Natural killer cell (primary cell): ENCODE data around the gene KRTAP10-6. TPM values are rescaled to one million over a fixed set of nuclear protein-coding genes. Genes with fewer than 3 reads are reported as not detected.

ENCODE experiments used
- ATAC-seq, 3 donors: fragments of 150-1000 bp in 2 of 3; fragments of 200-7000 bp in 1 of 3; cut with Tn5 transposase; 1 replicate in 1 of 3; 2 replicates in 2 of 3; pipeline ENCODE4 v1.10.0; 2021; ENCODE audit warnings: mild to moderate bottlenecking in 2 of 3, moderate library complexity in 2 of 3
- DNase-seq, 2 donors: peaks; one replicate each; pipeline versions ENCODE4 v3.0.0 to v3.0.0-alpha.2; 2013 to 2021; ENCODE audit warnings: mixed read lengths in 1 of 2
- H3K27ac ChIP-seq: one replicate; pipeline ENCODE4 v1.5.1; 2013; ENCODE audit warnings: mild to moderate bottlenecking, low read length
- H3K27me3 ChIP-seq: one replicate; pipeline ENCODE4 v1.6.1; 2013; ENCODE audit warnings: low read length; ENCODE audit not compliant: control insufficient read depth, insufficient read depth
- H3K36me3 ChIP-seq: one replicate; pipeline ENCODE4 v1.6.1; 2013; ENCODE audit warnings: low read length; ENCODE audit not compliant: control insufficient read depth, insufficient read depth
- H3K4me1 ChIP-seq: one replicate; pipeline ENCODE4 v1.6.1; 2013; ENCODE audit warnings: low read length; ENCODE audit not compliant: control insufficient read depth, insufficient read depth
- H3K4me3 ChIP-seq: one replicate; pipeline ENCODE4 v1.5.1; 2013; ENCODE audit warnings: low read length
- H3K9me3 ChIP-seq: one replicate; pipeline ENCODE4 v1.6.1; 2013; ENCODE audit warnings: low read length; ENCODE audit not compliant: control insufficient read depth, insufficient read depth
- H3K27ac Mint-ChIP-seq, 2 donors: one replicate each; pipeline ENCODE4 v1.8.0; 2022; ENCODE audit warnings: mild to moderate bottlenecking in 2 of 2, mixed read lengths in 2 of 2, moderate library complexity in 1 of 2
- H3K27me3 Mint-ChIP-seq, 2 donors: one replicate each; pipeline ENCODE4 v1.8.0; 2022; ENCODE audit warnings: low read depth in 2 of 2, mixed read lengths in 2 of 2
- H3K36me3 Mint-ChIP-seq: one replicate; pipeline ENCODE4 v1.8.0; 2022; ENCODE audit warnings: mixed read lengths
- H3K4me1 Mint-ChIP-seq, 2 donors: one replicate each; pipeline ENCODE4 v1.8.0; 2022; ENCODE audit warnings: mixed read lengths in 2 of 2
- H3K4me3 Mint-ChIP-seq: one replicate; pipeline ENCODE4 v1.8.0; 2022; ENCODE audit warnings: mild to moderate bottlenecking, moderate library complexity, mixed read lengths
- H3K9me3 Mint-ChIP-seq, 2 donors: one replicate each; pipeline ENCODE4 v1.8.0; 2022; ENCODE audit warnings: mixed read lengths in 2 of 2
- CTCF ChIP-seq: fragments of 200-600 bp; IDR thresholded peaks from one replicate; pipeline ENCODE4 v1.8.0; 2022; ENCODE audit warnings: antibody characterized with exemption
- WGBS: methylation state at CpG from one replicate; pipeline ENCODE4 v1.1.7; 2013; ENCODE audit warnings: missing lambda C conversion rate; ENCODE audit not compliant: insufficient coverage; 5-methylcytosine and 5-hydroxymethylcytosine counted together
- intact Hi-C: fragments of 100-400 bp; cut with micrococcal nuclease; formaldehyde crosslinking; loops from one replicate; pipeline ENCODE4 v1.14.2; 2022
- total RNA-seq, 4 donors: library from RNA; stranded (reverse); fragments of 120-200 nt in 1 of 4; gene quantifications; one replicate each; pipeline versions ENCODE4 v1.2.3 to v1.2.4, GENCODE V29; 2013 to 2022

KRTAP10-6 gene
- total RNA-seq, 3 donors from 2014 or later (not counting 1 experiment from before 2014, with no cell fraction given), result not detected

DNA sequence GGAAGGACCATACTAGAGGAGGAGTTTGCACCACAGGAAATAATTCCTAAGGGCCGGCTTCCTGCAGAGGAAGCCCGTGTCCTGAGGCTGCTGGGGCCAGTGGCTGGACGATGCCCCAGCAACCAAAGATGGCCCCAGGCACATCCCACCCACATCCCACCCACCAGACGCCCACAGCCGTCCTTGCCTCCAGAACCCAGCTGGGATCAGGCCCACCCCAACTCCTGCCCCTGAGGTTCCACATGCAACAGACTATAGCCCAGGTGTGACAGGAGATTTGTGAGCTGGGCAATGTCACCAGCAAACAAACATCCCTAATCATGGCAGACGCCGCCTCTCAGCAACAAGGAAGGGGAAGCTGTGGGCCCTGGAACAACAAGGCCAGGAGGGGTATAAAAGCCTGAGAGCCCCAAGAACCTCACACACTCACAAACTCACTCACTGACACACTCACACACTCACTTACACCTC lies 34.4 kb upstream of the KRTAP10-6 start, which contains the start of gene KRTAP10-9:
Gene KRTAP10-9, plus strand, starts transcription at position 421 of the 471 bp plus-strand sequence. CDS start 79 bp downstream, outside the sequence.
- Histone ChIP-seq H3K36me3 (no peaks in the 10 kb centered on the region), H3K4me3 (no peak within 1 kb of the TSS), H3K27me3 (no peaks in the 10 kb centered on the region), H3K4me1 (peaks cover 56% of the 10 kb centered on the region), H3K27ac (peak within 1 kb of the TSS; percentile 8), H3K9me3 (peaks cover 25% of the 10 kb centered on the region)
- intact Hi-C loops, result loop anchor here (2.0 to 10.0 kb wide), 2 partner anchors 32 to 88 kb away; partner anchors contain the start of gene TSPEAR
- Mint-ChIP-seq H3K4me1 (peaks cover 43 to 59% of the 10 kb centered on the region in 2 donors), H3K9me3 (peaks cover 16 to 26% of the 10 kb centered on the region in 2 donors), H3K27ac (peak within 1 kb of the TSS; percentile 74 to 86), H3K4me3 (peak within 1 kb of the TSS; percentile 71), H3K27me3 (peaks cover 0 to 3% of the 10 kb centered on the region in 2 donors), H3K36me3 (peaks cover 37% of the 10 kb centered on the region)
- ATAC-seq (no peak), DNase-seq (no peak)
- TF ChIP-seq CTCF, result no peak
- WGBS, result 53% methylated on average over 7 of the region's 7 CpGs

DNA sequence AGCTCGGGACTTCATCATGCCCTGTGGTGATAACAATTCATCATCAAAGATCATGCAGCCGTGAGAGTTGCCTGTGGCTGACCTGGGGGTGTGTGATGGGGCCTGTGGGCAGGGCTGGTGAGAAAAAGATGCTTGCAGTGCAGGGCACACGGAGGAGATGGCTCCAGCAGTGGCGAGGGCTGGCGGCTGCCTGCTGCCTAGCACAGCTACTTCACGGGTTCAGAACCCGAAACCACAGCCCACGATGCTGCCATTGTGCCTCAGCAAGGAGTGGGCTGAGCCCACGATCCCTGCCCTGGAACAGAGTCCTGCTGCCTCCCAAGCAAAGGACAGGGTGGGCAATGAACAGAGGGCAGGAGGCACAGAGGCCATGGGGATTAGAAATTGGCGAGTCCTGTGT lies 34.0 kb upstream of the KRTAP10-6 start:
- Histone ChIP-seq H3K9me3 (peaks cover 23% of the 10 kb centered on the region), H3K4me3 (no peak overlapping the region), H3K4me1 (peaks cover 56% of the 10 kb centered on the region), H3K27ac (peak overlapping the region; percentile 8), H3K36me3 (no peaks in the 10 kb centered on the region), H3K27me3 (no peaks in the 10 kb centered on the region)
- H3K27ac Mint-ChIP-seq, result peak overlapping the region; percentile 74 to 86
- 36% methylated on average over 10 of the region's 10 CpGs for WGBS
- TF ChIP-seq CTCF, result no peak
- peaks cover 14 to 23% of the 10 kb centered on the region in 2 donors for H3K9me3 Mint-ChIP-seq
- peak; percentile 86 to 99 (median 95) for ATAC-seq
- peaks cover 32% of the 10 kb centered on the region for H3K36me3 Mint-ChIP-seq
- H3K4me1 Mint-ChIP-seq, result peaks cover 43 to 59% of the 10 kb centered on the region in 2 donors
- intact Hi-C loops, result loop anchor here (2.0 to 10.0 kb wide), 2 partner anchors 33 to 89 kb away; partner anchors contain the start of gene TSPEAR
- DNase-seq, result peak; percentile 65 to 66
- peak overlapping the region; percentile 71 for H3K4me3 Mint-ChIP-seq
- peaks cover 0 to 3% of the 10 kb centered on the region in 2 donors for H3K27me3 Mint-ChIP-seq

- H3K36me3 ChIP-seq, result no peaks in the 10 kb centered on the region
- Mint-ChIP-seq H3K9me3 (peaks cover 11 to 19% of the 10 kb centered on the region in 2 donors), H3K27ac (peak overlapping the region; percentile 74 to 86), H3K27me3 (peaks cover 0 to 3% of the 10 kb centered on the region in 2 donors), H3K36me3 (peaks cover 29% of the 10 kb centered on the region), H3K4me3 (peak overlapping the region; percentile 71), H3K4me1 (peaks cover 40 to 58% of the 10 kb centered on the region in 2 donors)
- H3K27me3 ChIP-seq, result no peaks in the 10 kb centered on the region
- ATAC-seq (peak in 1 of 3 donors; percentile 18), DNase-seq (no peak)
- H3K4me3 ChIP-seq, result no peak overlapping the region
- 92% methylated on average over 4 of the region's 7 CpGs for WGBS
- peak overlapping the region; percentile 1 for H3K27ac ChIP-seq
- peaks cover 20% of the 10 kb centered on the region for H3K9me3 ChIP-seq
- H3K4me1 ChIP-seq, result peaks cover 56% of the 10 kb centered on the region
- intact Hi-C loops, result loop anchor here (2.0 to 10.0 kb wide), 2 partner anchors 33 to 89 kb away; partner anchors contain the start of gene TSPEAR
- TF ChIP-seq CTCF, result no peak
Observed at GRCh38 chr21:44625756-44626155, 33.5 kb upstream of the KRTAP10-6 start.
